CD4-positive, alpha-beta T cell treated with Interleukin-4 for 1 hour (primary cell): Measurements from ENCODE around the gene RAB26.
"Not testable (repeated sequence)": the region's sequence is repeated elsewhere in the genome, so short reads cannot be mapped to it uniquely, and the experiment has no call there.

Experiments
- DNase-seq, 2 donors: peaks; one replicate each; pipeline ENCODE4 v3.0.0-alpha.2; 2020 to 2022

Gene RAB26

DNA sequence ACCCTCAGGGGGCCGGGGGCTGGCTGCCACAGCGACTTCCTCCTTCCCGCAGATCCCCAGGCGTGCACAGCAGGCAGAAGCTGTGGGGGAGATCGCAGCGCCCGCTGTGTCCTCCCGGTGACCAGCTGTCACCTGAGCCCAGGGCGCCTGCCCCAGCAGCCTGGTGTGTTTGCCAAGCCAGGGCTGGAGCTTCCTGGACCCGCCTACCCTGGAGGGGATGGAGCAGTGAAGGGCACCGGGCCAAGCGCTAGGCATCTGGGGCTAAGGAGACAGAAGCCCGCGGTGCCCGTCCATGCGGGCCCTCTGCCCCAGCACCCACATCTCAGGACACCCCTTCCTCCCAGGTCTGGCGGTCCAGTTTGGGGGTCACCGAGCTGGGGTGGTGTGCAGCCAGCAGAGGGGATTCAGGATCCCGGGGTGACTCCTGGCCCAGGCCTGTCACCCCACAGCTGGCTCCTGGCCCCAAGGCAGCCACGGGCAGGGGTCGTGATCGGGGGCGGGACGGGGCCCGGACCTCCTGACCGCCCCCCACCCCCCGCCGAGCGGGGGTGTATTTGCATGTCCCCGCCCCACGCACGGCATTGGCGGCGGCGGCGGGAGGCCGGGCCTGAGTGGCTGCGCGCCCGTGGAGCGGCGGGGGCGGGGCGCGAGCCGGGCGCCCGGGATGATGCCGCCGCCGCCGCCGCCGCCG, at the start of gene RAB26:
TSS of gene RAB26 (plus strand) at position 645 of the 691 bp plus-strand sequence. CDS start 159 bp downstream, outside the sequence.
- DNase-seq: peak; percentile 39 to 52

GRCh38 chr16:2101581-2101980, 46.8 kb upstream of the RAB26 start:
- not testable (repeated sequence) for DNase-seq

GRCh38 chr16:2102471-2102870, 46.0 kb upstream of the RAB26 start:
- no peak for DNase-seq

- DNase-seq: not testable (repeated sequence)
Measured at GRCh38 chr16:2104464-2104863, 44.0 kb upstream of the RAB26 start.

GRCh38 chr16:2105291-2105690, 43.1 kb upstream of the RAB26 start:
- DNase-seq: not testable (repeated sequence)

DNA sequence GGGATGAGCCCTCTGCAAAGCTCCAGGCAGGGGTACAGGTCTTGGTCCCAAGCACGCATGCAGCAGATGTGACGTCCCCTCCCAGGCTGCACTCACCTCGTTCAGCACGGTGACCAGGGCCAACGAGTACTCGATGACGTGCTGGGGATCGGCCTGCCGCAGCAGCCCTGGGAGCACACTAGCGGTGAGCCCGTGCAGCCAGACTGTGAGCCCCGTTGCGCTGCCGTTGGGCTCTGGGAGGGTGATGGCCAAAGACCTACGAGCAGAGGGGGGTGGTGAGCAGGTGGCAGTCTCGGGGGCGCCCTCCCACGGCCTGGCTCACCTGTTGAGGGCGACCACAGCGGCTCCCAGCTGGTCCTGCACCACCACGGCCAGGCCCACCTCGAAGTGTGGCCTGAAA, 42.7 kb upstream of the RAB26 start:
- not testable (repeated sequence) for DNase-seq

DNA sequence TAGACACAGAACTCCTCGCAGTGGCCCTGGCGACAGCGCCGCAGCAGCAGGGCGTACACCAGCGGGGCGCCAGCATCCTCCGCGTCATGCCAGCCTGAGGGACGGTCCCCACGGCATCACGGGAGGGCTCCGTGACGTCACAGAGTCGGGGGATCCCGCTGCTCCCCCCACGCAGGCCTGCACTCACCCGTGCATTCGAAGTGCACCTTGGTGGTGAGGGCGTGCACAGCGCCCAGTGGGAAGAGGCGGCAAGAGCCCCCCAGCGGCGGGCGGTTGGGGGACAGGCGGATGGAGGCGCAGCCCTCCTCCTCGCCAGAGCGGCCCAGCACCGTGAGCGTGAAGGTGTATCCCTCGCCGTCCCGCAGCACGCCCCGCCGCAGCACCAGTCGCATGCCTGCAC, 42.2 kb upstream of the RAB26 start:
- not testable (repeated sequence) for DNase-seq

GRCh38 chr16:2107121-2107790, 41.2 kb upstream of the RAB26 start:
- DNase-seq: not testable (repeated sequence)

DNA sequence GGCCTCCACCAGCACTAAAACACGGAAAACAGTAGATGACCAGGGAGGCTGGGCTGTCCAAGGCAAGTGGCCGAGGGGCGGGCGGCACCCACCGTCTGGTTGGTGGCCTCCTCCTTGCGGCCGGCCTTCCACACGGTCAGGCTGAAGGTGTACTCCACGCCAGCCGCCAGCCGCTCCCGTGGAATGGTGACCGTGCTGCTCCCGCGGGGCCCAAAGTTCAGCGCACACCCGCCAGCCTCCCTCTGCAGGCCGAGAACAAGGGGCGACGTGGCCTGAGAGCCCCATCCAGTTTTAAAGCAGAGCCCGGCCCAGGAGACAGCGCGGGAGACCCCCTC, 40.7 kb upstream of the RAB26 start:
- not testable (repeated sequence) for DNase-seq

DNA sequence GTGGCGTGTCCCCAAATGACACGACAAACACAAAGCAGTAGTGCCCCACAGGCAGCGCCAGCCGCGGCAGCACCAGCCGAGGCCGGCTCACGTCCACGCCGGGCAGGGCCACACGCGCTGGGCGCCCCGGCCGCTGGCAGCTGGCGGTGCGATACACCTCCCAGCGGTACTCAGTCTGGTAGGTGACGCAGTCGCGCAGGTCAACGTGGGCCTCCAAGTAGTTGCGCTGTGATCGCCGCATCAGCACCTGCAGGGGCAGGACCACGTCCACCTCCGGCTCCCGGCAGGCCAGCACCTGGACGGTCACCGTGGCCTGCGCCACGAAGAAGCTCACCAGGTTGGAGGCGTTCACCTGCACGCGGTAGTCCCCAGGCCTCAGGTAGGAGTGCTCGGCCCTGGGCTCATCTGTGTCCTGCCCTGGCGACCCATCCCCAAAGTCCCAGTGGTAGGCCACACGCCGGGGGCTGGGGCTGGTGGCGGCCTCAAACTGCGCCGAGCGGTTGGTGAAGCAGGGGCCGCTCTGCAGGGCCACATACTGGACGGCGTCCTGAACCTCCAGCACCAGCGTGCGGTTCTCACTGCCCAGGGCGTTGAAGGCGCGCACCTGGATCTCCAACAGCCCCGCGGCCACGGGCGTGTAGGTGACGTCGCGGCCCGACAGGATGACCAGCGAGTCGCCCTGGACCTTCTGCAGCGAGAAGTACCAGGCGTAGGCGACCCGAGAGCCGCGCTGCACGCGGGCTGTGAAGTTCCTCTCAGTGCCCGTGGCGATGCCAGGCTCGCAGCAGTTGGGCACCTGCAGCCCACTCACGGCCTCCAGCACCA, 39.8 kb upstream of the RAB26 start:
- not testable (repeated sequence) for DNase-seq

GRCh38 chr16:2109271-2109580, 39.2 kb upstream of the RAB26 start:
- not testable (repeated sequence) for DNase-seq

GRCh38 chr16:2109872-2110271, 38.6 kb upstream of the RAB26 start:
- DNase-seq: not testable (repeated sequence)

DNA sequence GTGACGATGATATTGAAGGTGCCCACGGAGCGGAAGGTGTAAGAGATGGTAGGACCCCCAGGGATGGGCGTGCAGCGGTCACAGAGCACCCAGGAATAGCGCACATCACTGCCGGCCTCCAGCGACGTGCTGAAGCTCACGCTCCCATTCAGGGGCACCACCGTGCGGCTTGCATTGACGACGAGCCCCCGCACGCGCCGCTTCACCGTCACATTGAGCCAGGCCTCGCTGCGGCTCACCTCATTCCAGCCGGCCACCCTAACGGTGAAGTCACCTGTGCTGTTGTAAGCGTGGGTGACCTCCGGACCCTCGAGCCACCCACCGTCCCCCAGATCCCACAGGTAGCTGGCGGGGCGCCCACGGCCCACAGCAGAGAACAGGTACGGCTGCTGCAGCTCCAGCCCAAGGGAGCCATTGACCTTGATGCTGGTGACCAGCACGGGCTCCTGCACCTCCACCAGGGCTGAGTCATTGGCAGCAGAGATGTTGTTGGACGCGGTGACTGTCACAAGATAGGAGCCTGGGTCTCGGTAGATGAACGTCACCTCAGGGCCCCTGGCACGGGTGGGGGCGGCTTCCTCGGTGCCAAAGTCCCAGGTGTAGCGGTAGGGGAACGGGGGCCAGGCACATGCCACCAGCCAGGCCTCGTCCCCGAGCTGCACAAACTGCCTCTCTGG, 38.0 kb upstream of the RAB26 start:
- not testable (repeated sequence) for DNase-seq

DNA sequence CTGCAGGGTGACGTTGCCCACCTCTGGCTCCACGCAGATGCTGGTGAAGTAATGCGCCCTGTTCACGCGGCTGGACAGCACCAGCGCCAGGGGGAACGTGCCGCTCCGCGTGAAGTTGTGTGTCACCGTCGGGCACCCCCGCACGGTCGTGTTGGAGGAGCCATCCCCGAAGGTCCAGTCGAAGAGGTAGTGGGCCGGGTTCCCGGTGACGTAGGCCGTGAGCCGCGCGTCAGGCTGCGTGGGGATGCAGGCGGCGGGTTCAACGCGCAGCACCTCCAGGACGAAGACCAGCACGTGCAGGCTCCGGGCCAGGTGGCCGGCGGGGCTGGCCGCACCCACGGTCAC, 37.4 kb upstream of the RAB26 start:
- DNase-seq: not testable (repeated sequence)

GRCh38 chr16:2111412-2112335, 36.8 kb upstream of the RAB26 start:
- not testable (repeated sequence) for DNase-seq

DNA sequence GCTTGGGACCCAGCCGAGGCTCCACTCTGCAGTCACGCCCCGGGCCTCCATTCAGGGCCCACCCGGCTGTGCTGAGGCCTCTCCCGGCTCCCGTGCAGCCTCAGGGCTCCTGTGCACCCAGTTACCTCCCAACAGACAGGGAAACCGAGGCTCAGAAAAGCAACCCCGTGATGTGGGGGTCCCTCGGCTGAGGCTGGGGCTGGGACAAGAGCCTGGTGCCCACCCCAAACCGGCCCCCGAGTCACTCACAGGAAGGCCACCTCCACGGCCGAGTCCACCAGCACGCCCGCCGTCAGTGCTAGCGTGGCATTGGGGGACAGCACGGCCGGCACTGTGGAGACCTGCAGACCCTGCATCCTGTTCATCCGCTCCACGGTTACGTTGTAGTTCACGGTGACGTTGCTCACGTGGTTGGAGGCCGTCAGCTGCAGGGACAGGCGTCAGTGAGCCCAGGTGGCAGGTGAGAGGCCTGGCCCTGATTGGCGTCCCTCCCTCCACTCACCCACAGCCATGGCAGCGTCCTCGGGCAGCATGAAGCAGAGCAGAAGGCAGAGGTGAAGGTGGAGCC, 35.8 kb upstream of the RAB26 start:
- DNase-seq: not testable (repeated sequence)

GRCh38 chr16:2114225-2114624, 34.2 kb upstream of the RAB26 start:
- DNase-seq: not testable (repeated sequence)

DNA sequence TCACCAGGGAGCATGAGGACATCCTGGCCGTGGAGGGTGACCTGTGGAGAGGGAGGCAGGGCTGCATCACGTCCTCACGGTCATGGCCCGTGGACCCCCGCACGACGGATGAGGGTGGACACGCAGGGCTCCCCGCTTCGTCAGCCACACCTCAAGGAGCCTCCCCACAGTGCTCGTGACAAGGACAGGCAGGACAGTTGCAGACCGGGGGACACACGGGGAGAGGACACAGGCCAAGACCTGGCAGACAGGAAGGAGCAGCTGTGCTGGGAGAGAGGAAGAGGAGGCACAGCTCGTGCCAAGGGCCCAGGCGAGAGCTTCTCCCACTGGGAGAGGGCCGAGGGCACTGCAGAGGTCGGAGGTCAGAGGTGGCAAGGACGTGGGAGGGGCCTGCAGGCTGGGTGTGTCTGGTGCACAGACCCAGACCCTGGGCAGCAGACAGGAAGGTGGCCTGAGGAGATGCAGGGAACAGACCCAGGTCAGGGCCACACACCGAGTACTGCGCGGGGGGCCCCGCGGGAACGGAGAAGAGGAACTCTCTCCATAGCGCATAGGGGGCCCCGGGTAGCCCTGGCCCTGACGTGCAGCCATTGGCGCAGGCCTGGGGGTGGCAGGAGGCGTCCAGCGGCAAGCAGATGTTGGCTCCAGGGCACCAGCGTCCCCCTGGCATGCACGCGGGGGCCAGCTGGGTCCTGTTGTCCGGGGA, 33.4 kb upstream of the RAB26 start:
- DNase-seq: not testable (repeated sequence)

DNA sequence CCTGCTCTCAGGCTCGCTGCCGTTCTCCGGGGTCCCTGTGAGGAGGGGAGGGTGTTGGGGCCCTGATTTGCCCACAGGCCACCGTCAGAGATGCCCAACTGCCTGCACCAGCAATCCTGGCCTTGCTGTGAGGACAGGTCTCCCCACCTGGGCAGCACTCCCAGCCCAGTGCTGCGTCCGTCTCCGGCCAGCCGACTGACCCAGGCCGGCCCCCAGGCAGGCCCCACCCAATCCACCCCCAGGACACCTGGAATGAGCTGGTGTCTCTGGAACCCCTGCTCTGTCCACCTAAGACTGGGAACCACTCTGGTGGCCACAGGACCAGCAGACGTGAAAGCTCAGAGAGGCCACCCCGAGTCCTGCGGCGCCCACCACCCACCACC, 32.8 kb upstream of the RAB26 start:
- DNase-seq: no peak

GRCh38 chr16:2116428-2116827, 32.0 kb upstream of the RAB26 start:
- not testable (repeated sequence) for DNase-seq

GRCh38 chr16:2117341-2117740, 31.1 kb upstream of the RAB26 start:
- not testable (repeated sequence) for DNase-seq
